Thoracic aorta (tissue), 2 donors: ENCODE data around the gene OR1I1. TPM values are rescaled to one million over a fixed set of nuclear protein-coding genes. Genes with fewer than 3 reads are reported as not detected.
"Not testable (repeated sequence)": the region's sequence is repeated elsewhere in the genome, so short reads cannot be mapped to it uniquely, and the experiment has no call there.

Experiments
- ATAC-seq: fragments of 150-250 bp; one replicate; pipeline ENCODE4 v1.8.0; 2017; ENCODE audit warnings: low read depth; ENCODE audit not compliant: insufficient number of reproducible peaks, low FRiP score
- DNase-seq: peaks from one replicate; pipeline ENCODE4 v3.0.0-alpha.2; 2020; ENCODE audit warnings: low spot score
- H3K27ac ChIP-seq, 2 donors: fragments of 200-600 bp; sonication (generic); 1 replicate in 1 of 2; 2 replicates in 1 of 2; pipeline ENCODE4 v1.5.1; 2016; ENCODE audit warnings: mild to moderate bottlenecking in 2 of 2, moderate library complexity in 2 of 2
- H3K27me3 ChIP-seq: fragments of 200-600 bp; sonication (generic); replicated peaks from 2 replicates; pipeline ENCODE4 v1.6.0; 2016; ENCODE audit warnings: mild to moderate bottlenecking; ENCODE audit not compliant: insufficient read depth
- H3K36me3 ChIP-seq: fragments of 200-600 bp; sonication (generic); one replicate; pipeline ENCODE4 v1.5.1; 2016
- H3K4me1 ChIP-seq, 2 donors: fragments of 200-600 bp; sonication (generic); 1 replicate in 1 of 2; 2 replicates in 1 of 2; pipeline versions ENCODE4 v1.5.1 to v1.6.0; 2016; ENCODE audit warnings: low read depth in 2 of 2, mild to moderate bottlenecking in 1 of 2; ENCODE audit not compliant: control insufficient read depth in 1 of 2
- H3K4me3 ChIP-seq: fragments of 200-600 bp; sonication (generic); 2 replicates; pipeline ENCODE4 v1.5.1; 2016; ENCODE audit warnings: mild to moderate bottlenecking
- H3K9me3 ChIP-seq: fragments of 200-600 bp; sonication (generic); 2 replicates; pipeline ENCODE4 v1.5.1; 2016
- total RNA-seq, 2 donors: library from RNA; depleted of rRNA; stranded (reverse); fragments of >200 nt; gene quantifications; one replicate each; pipeline versions ENCODE4 v1.1.0 to v1.2.3, GENCODE V29; 2016
- TF ChIP-seq, protein P1 (sequence below): fragments of 200-600 bp; sonication (generic); IDR thresholded peaks from one replicate; pipeline ENCODE4 v1.5.1; 2019; ENCODE audit warnings: antibody characterized with exemption

OR1I1 gene
- total RNA-seq, 2 donors from 2014 or later: not detected

DNA sequence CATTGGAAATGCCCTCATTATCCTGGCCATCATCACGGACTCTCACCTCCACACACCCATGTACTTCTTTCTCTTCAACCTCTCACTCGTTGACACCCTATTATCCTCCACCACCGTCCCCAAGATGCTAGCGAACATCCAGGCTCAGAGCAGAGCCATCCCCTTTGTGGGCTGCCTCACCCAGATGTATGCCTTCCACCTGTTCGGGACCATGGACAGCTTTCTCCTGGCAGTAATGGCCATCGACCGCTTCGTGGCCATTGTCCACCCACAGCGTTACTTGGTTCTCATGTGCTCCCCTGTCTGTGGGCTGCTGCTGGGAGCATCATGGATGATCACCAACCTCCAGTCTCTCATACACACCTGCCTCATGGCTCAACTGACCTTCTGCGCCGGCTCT, 5.2 kb downstream of the OR1I1 start:
- H3K27ac ChIP-seq: no peak overlapping the region
- no peak for ATAC-seq
- no peaks in the 10 kb centered on the region for H3K36me3 ChIP-seq
- no peak for DNase-seq
- TF ChIP-seq, protein P1, sequence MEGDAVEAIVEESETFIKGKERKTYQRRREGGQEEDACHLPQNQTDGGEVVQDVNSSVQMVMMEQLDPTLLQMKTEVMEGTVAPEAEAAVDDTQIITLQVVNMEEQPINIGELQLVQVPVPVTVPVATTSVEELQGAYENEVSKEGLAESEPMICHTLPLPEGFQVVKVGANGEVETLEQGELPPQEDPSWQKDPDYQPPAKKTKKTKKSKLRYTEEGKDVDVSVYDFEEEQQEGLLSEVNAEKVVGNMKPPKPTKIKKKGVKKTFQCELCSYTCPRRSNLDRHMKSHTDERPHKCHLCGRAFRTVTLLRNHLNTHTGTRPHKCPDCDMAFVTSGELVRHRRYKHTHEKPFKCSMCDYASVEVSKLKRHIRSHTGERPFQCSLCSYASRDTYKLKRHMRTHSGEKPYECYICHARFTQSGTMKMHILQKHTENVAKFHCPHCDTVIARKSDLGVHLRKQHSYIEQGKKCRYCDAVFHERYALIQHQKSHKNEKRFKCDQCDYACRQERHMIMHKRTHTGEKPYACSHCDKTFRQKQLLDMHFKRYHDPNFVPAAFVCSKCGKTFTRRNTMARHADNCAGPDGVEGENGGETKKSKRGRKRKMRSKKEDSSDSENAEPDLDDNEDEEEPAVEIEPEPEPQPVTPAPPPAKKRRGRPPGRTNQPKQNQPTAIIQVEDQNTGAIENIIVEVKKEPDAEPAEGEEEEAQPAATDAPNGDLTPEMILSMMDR: no peak
- no peak overlapping the region for H3K4me3 ChIP-seq
- H3K27me3 ChIP-seq: peaks cover 4% of the 10 kb centered on the region
- H3K4me1 ChIP-seq: peaks cover 0 to 3% of the 10 kb centered on the region in 2 donors
- H3K9me3 ChIP-seq: no peaks in the 10 kb centered on the region

DNA sequence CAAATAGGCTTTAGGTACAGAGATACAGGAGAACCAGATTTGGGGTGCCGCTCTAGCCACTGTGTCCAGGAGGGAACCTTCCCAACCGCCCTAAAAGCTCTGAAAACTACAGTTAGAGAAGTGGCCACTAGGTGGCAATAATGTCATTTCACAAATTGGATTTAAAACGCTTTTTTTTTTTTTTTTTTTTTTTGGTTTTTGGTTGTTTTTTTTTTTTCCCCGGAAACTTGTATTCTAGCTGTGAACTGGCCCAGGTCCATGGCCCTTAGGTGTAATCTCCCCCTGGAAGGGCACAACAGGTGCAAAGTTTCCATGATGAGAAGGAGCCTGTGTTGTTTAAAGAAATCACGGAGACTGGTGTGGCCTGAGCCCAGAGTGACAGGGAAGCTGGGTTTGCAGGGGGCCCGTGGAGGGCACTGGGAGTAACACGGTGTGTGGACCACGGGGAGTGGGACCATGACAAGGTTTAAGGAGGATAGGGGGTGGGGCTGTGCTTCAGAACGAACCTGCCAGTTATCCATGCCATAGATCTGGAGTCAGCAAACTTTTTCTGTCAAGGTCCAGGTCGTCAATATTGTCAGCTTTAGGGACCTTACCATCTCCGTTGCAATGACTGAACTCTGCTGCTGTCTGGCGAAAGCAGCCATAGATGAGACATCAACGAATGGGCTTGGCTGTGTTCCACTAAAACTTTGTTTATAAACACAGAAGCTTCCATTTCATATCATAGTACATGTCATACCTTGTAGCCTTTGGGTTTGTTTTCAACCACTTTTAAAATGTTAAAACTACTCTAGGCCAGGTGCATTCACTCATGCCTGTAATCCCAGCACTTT, 10.1 kb downstream of the OR1I1 start:
- Histone ChIP-seq H3K4me3 (no peak overlapping the region), H3K27me3 (peaks cover 4% of the 10 kb centered on the region), H3K9me3 (no peaks in the 10 kb centered on the region), H3K4me1 (peaks cover 0 to 5% of the 10 kb centered on the region in 2 donors), H3K27ac (no peak overlapping the region), H3K36me3 (no peaks in the 10 kb centered on the region)
- DNase-seq: no peak
- TF ChIP-seq, protein P1: peak; percentile 52
- ATAC-seq: no peak

DNA sequence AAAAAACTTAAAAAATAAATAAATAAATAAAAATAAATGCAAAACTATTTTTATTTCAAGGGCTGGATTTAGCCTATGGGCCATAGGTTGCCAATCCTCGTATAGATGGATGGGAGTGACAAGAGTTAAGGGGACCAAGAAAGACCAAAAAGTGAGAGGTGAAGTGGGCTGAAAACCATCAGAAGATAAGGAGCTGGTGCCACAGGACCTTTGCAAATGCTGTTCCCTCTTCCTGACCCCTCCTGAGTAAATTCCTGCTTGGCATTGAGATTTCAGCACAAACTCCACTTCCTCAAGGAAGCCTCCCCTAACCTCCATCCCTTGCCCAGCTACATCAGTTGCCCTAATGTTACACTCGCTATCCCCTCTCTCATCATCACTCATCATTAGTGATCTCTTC, 11.0 kb downstream of the OR1I1 start:
- TF ChIP-seq, protein P1: no peak
- no peak overlapping the region for H3K27ac ChIP-seq
- no peak for ATAC-seq
- no peak overlapping the region for H3K4me3 ChIP-seq
- no peaks in the 10 kb centered on the region for H3K9me3 ChIP-seq
- peaks cover 0 to 5% of the 10 kb centered on the region in 2 donors for H3K4me1 ChIP-seq
- no peak for DNase-seq
- H3K27me3 ChIP-seq: peaks cover 4% of the 10 kb centered on the region
- H3K36me3 ChIP-seq: no peaks in the 10 kb centered on the region

DNA sequence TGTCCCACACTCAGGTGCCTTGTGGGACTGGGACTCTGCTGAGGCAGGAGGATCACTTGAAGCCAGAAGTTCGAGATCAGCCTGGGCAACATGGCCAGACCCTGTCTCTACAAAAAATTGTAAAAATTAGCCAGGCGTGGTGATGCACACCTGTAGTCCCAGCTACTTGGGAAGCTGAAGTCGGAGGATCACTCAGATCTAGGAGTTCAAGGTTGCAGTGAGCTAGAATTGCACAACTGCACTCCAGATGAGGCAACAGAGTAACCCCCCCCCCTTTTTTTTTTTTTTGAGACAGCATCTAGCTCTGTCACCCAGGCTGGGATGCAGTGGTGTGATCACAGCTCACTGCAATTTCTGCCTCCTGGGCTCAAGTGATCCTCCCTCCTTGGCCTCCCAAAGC, 14.2 kb downstream of the OR1I1 start:
- H3K4me3 ChIP-seq: no peak overlapping the region
- H3K27me3 ChIP-seq: no peaks in the 10 kb centered on the region
- H3K36me3 ChIP-seq: no peaks in the 10 kb centered on the region
- no peak overlapping the region for H3K27ac ChIP-seq
- H3K4me1 ChIP-seq: peaks cover 0 to 5% of the 10 kb centered on the region in 2 donors
- ATAC-seq (no peak), DNase-seq (no peak)
- H3K9me3 ChIP-seq: no peaks in the 10 kb centered on the region
- TF ChIP-seq, protein P1: no peak

DNA sequence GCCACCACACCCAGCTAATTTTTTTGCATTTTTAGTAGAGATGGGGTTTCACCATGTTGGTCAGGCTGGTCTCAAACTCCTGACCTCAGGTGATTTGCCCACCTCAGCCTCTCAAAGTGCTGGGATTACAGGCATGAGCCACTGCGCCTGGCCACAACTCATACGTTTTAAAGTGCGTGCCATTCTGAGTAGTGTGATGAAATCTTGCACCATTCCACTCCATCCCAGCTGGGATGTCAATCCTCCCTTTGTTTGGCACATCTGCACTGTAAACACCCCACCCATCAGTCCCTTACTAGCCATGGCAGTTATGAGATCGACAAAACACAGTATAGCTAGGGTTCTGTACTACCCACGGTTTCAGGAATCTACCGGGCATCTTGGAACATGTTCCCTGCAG, 16.0 kb downstream of the OR1I1 start:
- not testable (repeated sequence) for DNase-seq, H3K27me3 ChIP-seq, H3K4me1 ChIP-seq, H3K36me3 ChIP-seq, H3K9me3 ChIP-seq, ATAC-seq, H3K4me3 ChIP-seq, H3K27ac ChIP-seq

DNA sequence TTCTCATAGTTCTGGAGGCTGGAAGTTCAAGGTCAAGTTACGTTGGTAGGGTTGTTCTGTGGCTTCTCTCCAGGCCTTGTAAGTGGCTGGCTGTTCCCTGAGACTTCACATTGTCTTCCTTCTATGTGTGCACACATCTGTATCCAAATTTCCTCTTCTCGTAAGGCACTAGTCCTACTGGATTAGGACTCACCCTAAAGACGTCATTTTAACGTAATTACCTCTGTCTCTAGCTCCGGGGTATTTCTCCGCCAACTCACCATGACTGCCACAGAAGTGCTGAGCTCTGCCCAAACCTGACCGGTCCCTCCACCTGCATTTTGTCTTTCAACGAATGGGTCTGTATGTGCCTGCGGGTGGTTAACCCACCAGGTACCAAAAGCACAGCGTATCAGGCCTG, 16.4 kb downstream of the OR1I1 start:
- H3K4me3 ChIP-seq: no peak overlapping the region
- TF ChIP-seq, protein P1: no peak
- no peaks in the 10 kb centered on the region for H3K27me3 ChIP-seq
- ATAC-seq: no peak
- no peaks in the 10 kb centered on the region for H3K9me3 ChIP-seq
- H3K4me1 ChIP-seq: no peaks in the 10 kb centered on the region
- H3K36me3 ChIP-seq: no peaks in the 10 kb centered on the region
- H3K27ac ChIP-seq: no peak overlapping the region
- no peak for DNase-seq
